ENCODE measurements around the gene RGS12. TPM values are rescaled to one million over a fixed set of nuclear protein-coding genes. Genes with fewer than 3 reads are reported as not detected.

Gene RGS12
- total RNA-seq, 4 donors from 2014 or later: 22.2 to 33.3 (median 28.5) TPM

GRCh38 chr4:3324093-3324815 lies 31.4 kb downstream of the RGS12 start:
- no peak for DNase-seq (ENCODE audit: low spot score in 2 of 2)
- H3K27ac ChIP-seq: peak overlapping the region in 1 of 4 donors; percentile 29
- H3K36me3 ChIP-seq: peaks cover 0 to 8% (median 0%) of the 10 kb centered on the region in 3 donors
- H3K4me1 ChIP-seq: peaks cover 0 to 16% (median 4%) of the 10 kb centered on the region in 4 donors
- H3K4me3 ChIP-seq: no peak overlapping the region
- TF ChIP-seq, protein P1, sequence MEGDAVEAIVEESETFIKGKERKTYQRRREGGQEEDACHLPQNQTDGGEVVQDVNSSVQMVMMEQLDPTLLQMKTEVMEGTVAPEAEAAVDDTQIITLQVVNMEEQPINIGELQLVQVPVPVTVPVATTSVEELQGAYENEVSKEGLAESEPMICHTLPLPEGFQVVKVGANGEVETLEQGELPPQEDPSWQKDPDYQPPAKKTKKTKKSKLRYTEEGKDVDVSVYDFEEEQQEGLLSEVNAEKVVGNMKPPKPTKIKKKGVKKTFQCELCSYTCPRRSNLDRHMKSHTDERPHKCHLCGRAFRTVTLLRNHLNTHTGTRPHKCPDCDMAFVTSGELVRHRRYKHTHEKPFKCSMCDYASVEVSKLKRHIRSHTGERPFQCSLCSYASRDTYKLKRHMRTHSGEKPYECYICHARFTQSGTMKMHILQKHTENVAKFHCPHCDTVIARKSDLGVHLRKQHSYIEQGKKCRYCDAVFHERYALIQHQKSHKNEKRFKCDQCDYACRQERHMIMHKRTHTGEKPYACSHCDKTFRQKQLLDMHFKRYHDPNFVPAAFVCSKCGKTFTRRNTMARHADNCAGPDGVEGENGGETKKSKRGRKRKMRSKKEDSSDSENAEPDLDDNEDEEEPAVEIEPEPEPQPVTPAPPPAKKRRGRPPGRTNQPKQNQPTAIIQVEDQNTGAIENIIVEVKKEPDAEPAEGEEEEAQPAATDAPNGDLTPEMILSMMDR (IDR thresholded peaks at IDR 0.05): no peak
- TF ChIP-seq POLR2A (IDR thresholded peaks at IDR 0.05) (no peak), EP300 (IDR thresholded peaks at IDR 0.05) (no peak)
- no peaks in the 10 kb centered on the region for H3K27me3 ChIP-seq
- 92 to 95% methylated on average over 13 to 18 of the region's 18 CpGs for WGBS, 2 donors
- no peaks in the 10 kb centered on the region for H3K9me3 ChIP-seq

DNA sequence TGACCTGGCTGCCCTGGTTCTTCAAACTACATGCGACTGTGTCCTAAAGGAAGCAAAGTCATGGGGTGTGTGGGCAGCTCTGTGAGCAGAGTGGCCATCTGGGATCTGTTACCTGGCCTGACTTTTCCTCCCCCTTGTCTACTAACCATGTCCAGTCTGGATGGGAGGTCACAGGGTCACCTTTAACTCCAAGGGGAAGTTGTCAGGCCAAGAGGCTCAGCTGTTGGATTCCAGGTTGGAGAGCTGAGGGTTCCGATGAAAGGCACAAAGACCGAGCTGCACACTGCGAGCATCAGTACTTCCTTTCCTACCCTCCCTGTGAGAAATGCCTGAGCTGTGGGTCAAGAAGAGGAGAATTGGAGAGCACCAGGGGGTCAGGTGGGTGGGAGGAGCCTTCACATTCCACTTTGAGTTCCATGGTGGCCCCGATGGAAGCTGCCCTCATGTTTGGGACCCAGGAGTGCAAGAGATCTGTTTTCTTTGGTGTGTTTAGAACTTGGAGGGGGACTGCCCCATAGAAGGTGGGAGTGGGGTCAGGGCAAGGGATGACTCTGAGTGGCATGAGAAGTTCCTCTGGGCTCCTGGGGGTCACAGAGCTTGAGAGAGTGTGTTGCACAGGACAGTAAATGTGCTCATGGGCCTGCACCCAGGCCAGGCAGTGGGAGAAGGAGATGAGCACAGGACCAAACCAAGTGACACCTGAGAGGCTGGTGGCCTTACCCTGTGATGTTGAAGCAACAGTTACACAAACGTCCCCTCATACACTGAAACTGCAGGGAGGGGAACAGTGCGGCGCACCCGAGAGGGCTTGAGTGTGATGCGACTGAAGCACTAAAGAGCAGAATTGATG lies 36.2 kb downstream of the RGS12 start:
- DNase-seq (ENCODE audit: low spot score in 2 of 2): no peak
- WGBS, 2 donors: 87 to 90% methylated on average over 10 of the region's 10 CpGs
- no peaks in the 10 kb centered on the region for H3K27me3 ChIP-seq

DNA sequence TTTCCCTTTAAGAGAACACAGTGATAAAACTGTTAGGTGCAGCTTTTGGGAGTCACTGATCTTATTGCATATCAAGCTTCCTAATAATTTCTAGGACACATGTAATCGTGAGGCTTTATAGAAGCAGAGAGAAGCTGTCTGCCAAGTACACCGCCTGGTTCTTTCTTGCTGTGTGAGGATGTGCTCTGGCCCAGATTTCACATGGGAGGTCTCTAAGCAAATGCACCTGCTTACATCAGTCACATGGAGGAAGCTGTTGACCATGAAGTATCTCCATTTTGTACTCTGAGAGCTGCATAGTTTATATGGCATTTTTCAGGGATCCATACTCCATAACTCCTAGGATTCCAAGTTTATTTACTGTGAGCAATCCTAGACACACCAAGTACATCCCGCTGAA lies 37.1 kb downstream of the RGS12 start:
- Histone ChIP-seq H3K27me3 (no peaks in the 10 kb centered on the region), H3K4me3 (no peak overlapping the region), H3K36me3 (no peaks in the 10 kb centered on the region), H3K27ac (no peak overlapping the region), H3K4me1 (peaks cover 0 to 9% (median 2%) of the 10 kb centered on the region in 4 donors), H3K9me3 (no peaks in the 10 kb centered on the region)
- no peak for DNase-seq (ENCODE audit: low spot score in 2 of 2)
- TF ChIP-seq POLR2A (IDR thresholded peaks at IDR 0.05) (no peak), EP300 (IDR thresholded peaks at IDR 0.05) (no peak)
- TF ChIP-seq, protein P1 (IDR thresholded peaks at IDR 0.05): no peak
- WGBS, 2 donors: 89 to 92% methylated on average over 3 of the region's 3 CpGs

More for the DNA sequence above, 36.2 kb downstream of the RGS12 start:
- peaks cover 0 to under 1% (median 0%) of the 10 kb centered on the region in 4 donors for H3K4me1 ChIP-seq
- H3K27ac ChIP-seq: no peak overlapping the region
- H3K36me3 ChIP-seq: peaks cover 0 to 3% (median 0%) of the 10 kb centered on the region in 3 donors
- no peak overlapping the region for H3K4me3 ChIP-seq
- no peaks in the 10 kb centered on the region for H3K9me3 ChIP-seq
- no peak for TF ChIP-seq EP300 (IDR thresholded peaks at IDR 0.05)
- TF ChIP-seq POLR2A (IDR thresholded peaks at IDR 0.05): no peak
- TF ChIP-seq, protein P1 (IDR thresholded peaks at IDR 0.05): no peak

DNA sequence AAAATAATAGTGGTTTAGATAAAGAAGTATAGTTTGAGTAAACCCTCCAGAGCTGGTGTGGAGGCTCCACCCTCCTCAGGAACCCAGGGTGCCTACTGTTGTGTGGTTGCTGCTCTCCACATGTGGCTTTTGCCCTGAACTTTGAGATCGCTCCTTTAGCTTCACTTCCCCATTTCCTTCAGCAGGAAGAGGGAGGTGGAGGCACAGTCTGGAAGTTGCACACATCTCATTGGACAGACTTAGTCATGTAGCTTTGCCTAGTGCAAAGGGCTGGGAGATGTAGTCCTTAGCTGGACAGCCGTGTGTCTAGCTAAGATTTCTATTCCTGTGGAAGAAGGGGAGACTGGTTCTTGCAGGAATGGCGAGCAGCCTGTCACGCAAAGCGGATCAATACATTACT lies 37.9 kb downstream of the RGS12 start:
- no peak overlapping the region for H3K27ac ChIP-seq
- no peak for DNase-seq (ENCODE audit: low spot score in 2 of 2)
- peaks cover 0 to 11% (median 4%) of the 10 kb centered on the region in 4 donors for H3K4me1 ChIP-seq
- no peaks in the 10 kb centered on the region for H3K27me3 ChIP-seq
- H3K4me3 ChIP-seq: no peak overlapping the region
- WGBS, 2 donors: 82 to 90% methylated on average over 5 of the region's 5 CpGs
- no peaks in the 10 kb centered on the region for H3K36me3 ChIP-seq
- no peaks in the 10 kb centered on the region for H3K9me3 ChIP-seq
- TF ChIP-seq, protein P1 (IDR thresholded peaks at IDR 0.05): no peak
- TF ChIP-seq EP300 (IDR thresholded peaks at IDR 0.05): no peak
- TF ChIP-seq POLR2A (IDR thresholded peaks at IDR 0.05): no peak

Data from tibial nerve (tissue), 4 donors.